Anterior cingulate cortex (tissue), 58 donors: Measurements from ENCODE around the gene COMMD6.

ENCODE experiments used
- DNase-seq, 58 donors: peaks; one replicate each; lab custom pipeline; 2025; lab: John Stamatoyannopoulos, UW

The COMMD6 gene

DNA sequence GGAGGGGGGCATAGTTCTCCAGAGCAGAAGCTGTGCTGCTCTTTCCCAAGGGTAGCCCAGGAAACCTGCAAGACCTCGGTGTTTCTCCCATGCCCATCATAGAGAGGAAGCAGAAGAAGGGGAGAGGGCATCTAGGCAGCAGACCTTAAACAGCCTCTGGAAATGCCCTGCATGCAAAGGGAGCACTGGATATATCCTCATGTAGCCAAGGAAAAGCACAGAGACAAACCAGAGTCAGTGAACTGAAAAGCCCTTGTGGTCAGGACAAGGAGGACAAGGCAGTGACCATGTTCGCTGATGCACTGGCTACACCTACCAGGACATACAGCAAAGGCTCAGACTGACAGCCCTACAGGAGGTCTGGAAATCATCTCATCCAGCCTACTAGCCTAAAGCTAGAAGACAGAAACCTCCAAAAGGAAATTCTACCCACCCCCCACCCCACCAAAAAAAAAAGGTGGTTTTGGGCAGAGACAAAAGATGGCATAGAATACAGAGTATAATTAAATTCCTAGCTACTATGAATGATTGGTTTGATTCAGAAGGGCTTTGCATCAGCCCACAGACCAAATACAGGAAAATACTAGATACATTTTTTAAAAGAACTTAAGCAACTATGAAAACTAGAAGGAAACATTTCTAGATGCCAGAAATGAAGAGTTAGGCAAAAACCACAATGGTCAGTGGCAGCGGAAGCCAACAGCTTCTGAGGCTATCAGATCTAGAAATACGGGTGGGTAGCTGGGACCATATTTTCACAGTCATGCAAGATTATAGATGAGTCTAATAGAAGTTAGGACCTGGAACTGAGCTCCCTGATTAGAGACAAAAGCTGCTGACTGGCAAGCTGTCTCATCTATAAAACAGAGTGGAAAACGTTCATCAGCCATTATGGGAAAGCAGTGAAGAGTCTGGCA is 51.2 kb downstream of the COMMD6 start:
- DNase-seq = no peak

- DNase-seq = no peak
Measured at GRCh38 chr13:75485286-75486062, 52.2 kb downstream of the COMMD6 start.

- no peak for DNase-seq
Measured at GRCh38 chr13:75482820-75483079, 54.9 kb downstream of the COMMD6 start.

- DNase-seq = peak in 57 of 58 donors; percentile 23 to 90 (median 74)
Measured at GRCh38 chr13:75482070-75482819, 55.4 kb downstream of the COMMD6 start, which contains the start of gene TBC1D4. TBC1D4 (minus strand) TSS chr13:75482169; CDS start chr13:75481767, 402 bp downstream.

GRCh38 chr13:75481176-75482069 is 56.2 kb downstream of the COMMD6 start:
- DNase-seq = peak in 33 of 58 donors; percentile 15 to 78 (median 40)

GRCh38 chr13:75480671-75481175 is 56.9 kb downstream of the COMMD6 start:
- DNase-seq = peak in 34 of 58 donors; percentile 1 to 52 (median 16)

DNA sequence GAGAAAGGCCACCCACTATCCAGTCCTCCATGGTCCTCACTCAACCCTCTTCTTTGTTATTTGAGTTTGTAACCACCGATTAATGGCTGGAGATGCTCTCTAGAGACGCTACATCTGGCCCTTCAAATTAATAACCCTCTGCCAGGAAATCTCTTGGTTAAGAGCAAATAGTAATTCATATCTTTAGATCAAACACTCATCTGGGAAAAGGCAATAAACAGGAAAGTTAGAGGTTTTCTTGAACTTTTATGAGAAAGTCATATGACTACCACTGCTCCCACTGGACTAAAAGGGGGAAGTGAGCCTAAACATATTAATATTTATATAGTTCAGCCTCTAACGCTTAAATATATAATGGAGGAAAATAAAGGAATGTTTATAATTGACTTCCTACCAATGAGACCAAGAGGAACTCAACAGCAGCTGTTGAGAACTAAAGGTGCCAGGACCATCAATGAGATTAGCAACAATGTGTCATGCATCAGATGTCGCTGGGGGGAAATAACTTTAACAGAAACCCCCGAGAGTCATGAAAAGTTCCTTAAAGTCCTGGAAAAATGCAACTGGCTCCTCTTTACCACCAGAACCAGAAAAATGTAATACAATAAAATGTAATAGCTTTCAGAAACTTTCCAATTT is 58.4 kb downstream of the COMMD6 start:
- DNase-seq = no peak

DNA sequence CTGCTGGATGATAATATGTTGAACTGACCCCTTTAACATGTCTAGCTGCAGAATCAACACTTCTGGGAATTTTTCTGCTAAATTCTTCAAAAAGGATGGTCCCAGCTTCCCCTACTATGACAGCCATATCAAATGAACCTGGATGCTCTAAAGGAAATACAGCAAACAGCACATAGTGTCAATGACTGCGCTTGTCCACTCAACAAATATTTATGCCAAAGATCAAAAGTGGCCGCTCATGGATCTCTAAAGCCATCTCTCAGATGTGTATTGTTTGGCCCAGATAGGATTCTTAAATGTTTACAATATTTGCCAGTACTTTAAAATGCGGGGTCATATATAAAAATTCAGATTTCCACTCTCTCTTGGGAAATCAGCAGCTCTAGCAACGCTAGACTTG is 59.0 kb downstream of the COMMD6 start:
- no peak for DNase-seq
